GM10847 (cell line): ENCODE data around the gene USP9X.

Experiments used
- POLR2A ChIP-seq: IDR thresholded peaks from 2 replicates; pipeline ENCODE4 v1.6.1; 2011; ENCODE audit not compliant: insufficient read length; ENCODE audit errors: extremely low read depth

Gene USP9X

DNA sequence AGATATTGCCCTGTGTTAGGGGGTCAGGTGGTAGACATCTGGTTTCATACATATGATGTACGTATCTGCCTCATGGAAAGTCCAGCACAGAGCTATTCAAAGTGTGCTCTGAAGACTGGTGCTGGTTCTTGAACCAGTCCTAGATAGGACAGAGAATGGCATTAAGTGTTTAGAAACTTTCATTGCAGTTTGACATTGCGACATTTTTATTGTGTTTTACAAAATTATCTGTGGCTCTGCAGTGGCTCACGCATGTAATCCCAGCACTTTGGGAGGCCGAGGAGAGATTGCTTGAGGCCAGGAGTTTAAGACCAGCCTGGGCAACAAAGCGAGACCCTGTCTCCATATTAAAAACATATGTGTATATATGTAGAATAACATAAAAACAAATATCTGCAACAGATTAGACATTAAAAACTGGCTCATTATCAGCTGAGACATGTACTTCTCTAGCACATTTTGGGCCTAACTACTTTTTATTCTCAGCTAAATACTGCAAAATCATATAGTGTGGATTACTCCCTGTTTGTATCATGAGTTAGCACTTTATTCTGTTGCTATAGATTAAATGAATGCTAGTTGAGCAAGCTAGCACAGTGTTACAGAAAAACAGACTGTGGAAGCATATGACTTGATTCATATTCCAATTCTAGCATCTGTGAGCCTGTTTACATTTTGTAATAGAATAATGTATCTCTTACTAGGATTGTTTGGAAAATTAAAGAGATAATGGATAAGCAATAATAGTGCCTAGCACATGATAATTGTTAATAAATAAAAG lies 57.1 kb downstream of the USP9X start:
- no peak for TF ChIP-seq POLR2A

DNA sequence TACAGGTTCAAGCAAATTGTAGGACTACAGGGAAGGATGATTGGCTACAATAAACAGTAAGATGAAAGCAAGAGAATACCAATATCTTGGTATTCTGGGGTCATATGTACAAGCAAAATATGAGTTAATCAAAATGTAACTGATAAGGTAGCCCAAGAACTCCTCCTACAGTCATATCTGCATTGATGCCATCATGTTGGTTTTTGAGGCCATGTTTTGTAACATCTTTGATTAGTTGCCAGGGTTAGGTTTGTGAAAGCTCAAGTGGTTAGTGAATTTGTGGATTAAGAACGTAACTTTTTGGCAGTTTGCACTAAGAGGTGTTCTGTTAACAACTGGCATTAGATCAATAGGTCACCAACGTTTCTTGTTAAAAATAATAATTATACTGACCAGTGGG lies 59.6 kb downstream of the USP9X start:
- TF ChIP-seq POLR2A = no peak

DNA sequence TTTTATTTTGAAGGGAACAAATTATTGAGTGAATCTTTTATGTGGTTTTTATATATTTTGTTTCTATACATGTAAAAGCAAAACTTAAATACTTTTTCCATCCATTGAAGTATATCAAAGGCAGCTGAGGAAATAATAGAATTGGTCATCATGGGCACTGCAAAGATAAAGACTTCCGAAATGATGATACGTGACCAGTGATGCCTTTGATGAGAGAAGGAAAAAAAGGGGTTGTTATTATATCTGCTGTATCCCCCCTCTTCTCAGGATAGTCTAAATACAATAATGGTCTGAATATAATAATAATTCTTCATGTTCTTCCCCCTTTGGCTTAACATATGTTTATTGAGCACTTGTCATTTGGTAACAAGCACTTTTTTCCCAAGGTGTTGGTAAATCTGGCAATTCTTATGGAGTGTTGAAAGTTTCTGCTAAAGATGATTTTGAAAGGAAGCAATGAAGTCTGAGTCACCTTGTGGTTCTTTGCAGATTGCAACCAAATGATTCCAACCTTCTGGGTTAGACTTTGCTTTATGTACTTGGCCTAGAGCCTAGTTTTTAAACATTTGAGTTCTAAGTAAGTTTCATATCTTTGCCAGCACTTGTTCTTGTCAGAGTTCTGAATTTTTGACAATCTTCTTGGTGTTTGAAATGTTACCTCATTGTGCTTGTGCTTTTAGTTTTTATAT lies 60.8 kb downstream of the USP9X start:
- no peak for TF ChIP-seq POLR2A

DNA sequence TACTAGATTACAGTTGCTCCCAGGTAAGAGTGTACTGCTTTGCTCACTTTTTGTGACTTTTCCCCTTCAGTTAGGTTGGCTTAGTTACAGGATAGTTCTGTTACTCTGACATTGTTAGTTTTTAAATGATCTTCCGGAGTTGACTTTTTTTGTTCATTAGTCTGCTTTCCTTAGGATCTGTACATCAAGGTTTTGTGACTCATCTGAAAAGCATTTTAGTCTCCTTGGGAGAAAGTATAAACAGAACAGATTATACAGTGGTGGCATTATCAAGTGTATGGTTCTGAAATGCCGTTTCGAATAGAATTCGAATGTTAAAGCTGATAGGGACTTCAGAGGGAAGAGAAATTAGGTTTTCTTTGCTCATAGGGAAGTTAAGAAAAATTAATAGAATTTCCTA lies 63.3 kb downstream of the USP9X start:
- no peak for TF ChIP-seq POLR2A

DNA sequence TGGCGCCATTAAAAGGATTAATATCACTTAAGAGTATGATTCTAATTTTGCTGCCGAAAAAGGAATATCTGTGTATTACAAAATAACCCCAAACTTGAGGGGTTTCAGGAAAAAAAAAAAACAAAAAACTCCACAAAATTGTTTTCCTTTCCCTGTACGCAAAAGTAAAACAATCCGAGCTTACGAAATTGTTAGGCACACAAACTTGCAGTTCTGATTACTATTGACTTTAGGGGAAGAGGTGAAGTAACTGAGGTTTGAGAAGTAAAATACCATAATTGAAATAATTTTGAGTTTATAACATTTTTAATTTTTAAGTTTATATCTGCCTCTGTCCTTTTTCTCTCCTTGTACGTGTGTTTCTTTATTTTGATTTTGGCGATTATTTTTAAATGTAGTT lies 64.8 kb downstream of the USP9X start:
- no peak for TF ChIP-seq POLR2A

DNA sequence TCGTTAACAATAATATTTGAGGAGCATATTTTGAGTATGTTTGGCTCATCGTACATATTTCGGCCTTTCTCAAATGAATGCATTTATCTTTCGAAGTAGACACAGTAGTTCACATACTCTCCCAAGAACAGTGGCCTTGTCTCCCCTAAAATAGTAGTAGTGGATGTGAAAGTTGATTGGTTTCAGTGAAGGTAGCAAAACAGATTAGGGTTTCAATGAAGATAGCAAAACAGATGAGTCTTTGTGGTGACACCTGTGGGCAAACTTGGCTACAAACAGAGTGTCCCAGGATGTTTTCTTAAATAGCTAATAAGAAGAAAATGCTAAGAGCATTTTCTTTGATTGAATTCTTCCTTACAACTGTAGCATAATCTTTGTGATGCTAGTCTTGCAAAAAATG lies 67.0 kb downstream of the USP9X start:
- TF ChIP-seq POLR2A = no peak

DNA sequence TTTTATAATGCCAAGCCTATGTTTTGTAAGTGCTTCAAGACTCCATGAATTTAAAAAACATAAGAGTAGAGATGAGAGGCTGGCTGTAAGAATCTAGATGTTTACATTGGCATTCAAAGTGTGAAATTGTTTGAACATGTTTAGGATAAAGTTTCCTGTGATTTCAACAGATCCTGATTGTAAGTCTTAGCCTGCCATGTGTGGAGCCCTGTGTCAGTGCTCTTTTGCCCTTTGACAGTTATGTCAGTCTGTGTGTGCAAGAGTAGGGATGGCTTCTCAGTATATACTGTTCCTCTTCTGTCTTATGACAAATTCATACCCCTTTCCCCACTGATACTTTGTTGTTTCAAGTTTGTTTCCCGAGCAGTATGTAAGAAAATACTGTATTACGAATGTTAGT lies 68.2 kb downstream of the USP9X start:
- no peak for TF ChIP-seq POLR2A

DNA sequence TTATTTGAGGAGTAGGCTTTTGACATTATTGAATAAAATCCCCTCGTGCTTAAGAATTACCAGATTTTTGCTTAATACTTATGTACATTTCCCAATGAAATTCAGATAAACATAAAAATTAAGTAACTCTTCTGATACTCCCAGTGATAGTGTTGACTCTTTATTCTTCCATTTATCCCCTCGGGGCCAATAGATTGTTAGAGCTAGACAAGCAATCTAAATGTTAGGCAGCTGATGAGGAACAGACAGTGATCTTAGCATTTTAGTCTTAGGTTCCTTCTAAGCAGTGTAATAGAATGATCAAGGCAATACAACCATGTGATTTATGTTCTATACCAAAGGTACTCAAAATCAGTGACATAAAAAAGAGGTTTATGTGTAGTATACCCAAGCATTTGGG lies 68.7 kb downstream of the USP9X start:
- TF ChIP-seq POLR2A = no peak

DNA sequence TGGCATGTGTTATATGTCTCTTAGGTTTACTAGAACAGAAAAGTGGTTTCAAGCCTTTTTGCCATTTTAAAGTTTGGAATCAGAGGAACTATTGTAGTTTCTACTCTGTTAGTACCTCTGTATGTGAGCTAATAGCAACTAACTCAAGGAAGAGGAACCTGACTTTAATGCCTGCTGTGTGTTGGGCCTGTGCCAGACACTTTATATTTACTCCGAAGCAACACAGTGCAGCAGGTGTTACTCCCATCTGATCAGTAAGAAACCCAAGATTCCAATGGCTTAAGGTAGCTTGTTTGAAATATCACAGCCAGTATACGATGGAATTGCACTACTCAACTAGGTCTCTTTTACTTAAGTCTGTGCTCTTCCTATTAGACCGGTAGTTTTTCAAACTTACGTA lies 79.2 kb downstream of the USP9X start:
- TF ChIP-seq POLR2A = no peak

DNA sequence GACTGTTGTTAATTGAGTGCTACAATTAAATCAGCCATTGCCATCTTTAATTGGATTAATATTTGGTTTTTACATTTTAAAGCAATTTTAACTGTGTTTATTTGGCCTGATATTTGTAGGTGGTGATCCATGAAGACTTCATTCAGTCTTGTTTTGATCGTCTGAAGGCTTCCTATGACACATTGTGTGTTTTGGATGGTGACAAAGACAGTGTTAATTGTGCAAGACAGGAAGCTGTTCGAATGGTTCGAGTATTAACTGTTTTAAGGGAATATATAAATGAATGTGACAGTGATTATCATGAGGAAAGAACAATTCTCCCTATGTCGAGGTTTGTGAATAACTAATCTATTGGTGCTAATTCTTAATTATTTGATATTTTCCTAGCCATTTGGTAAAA lies 82.6 kb downstream of the USP9X start:
- no peak for TF ChIP-seq POLR2A

DNA sequence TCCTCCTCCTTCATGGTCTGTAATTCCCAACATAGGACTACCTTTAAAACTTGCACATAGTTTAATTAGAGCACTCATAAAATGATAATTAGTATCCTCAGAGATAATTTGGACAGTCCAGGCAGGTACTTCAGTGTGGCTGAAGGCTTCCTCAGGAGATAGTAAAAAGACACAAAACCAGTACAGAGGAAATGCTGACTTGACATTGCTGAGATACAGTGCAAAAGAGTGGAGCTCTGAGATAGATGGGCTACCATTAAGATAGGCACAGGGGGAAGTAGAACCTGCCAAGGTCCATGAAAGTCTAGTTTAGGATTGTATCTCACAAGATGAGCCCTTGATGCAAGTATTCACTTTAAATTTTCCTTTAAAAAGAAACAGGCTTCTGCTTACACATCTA lies 91.0 kb downstream of the USP9X start:
- no peak for TF ChIP-seq POLR2A

DNA sequence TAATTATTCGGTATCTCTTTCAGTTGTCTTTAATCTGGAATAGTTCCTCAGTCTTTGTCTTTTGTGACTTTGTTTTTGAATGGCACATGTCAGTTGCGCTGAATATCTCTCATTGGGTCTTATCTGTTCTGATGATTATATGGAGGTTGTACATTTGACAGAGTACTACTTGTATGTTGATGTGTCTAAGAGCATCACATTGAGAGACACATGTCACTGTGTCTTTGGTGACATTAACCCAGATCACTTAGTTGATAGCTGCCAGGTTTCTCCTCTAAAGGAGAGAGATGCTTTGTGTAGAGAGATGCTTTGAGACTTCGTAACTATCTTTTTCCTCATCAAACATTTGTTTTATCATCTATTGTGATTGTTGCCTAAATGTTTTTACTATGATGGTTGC lies 92.1 kb downstream of the USP9X start:
- TF ChIP-seq POLR2A = no peak

DNA sequence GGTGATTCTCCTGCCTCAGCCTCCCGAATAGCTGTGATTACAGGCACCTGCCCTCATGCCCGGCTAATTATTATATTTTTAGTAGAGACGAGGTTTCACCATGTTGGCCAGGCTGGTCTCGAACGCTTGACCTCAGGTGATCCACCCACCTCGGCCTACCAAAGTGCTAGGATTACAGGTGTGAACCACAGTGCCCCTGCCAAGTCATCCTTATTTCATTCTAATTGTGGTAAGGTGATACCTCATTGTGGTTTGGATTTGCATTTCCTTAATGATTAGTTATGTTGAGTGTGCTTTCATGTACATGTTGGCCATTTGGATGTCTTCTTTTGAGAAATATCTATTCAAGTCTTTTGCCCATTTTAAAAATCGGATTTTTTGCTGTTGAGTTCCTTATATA lies 93.0 kb downstream of the USP9X start:
- no peak for TF ChIP-seq POLR2A

DNA sequence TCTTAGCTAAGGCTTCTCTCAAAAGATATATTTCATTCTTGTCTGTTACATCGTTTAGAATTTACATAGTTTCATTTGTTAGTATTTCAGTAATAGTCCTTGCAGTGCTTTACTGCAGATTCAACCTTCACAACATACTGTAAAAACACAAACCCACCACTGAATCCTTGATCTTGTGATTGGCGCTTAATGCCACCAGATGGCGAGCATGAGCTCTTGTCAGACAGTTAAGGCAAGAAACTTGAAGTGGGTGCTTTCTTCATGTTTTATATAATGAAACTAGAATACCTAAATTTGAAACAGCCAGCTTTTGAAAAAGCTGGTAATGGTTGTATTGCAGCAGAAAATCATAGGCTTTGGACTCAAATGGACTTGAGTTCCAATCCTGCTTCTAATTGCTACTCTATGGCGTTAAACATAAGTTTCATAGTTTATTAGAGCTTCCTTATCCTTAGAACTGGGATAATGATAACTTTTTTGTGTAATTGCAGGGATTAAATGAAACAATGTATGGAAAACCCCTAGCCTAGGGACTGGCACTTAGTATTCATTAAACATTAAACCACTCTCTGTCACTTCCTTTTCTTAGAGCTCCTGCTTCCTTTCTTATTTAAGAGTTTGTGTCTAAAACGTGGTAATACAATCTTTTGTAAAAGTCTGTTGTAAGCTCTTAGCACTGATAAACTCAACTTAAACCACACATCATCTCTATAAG lies 95.1 kb downstream of the USP9X start:
- no peak for TF ChIP-seq POLR2A

DNA sequence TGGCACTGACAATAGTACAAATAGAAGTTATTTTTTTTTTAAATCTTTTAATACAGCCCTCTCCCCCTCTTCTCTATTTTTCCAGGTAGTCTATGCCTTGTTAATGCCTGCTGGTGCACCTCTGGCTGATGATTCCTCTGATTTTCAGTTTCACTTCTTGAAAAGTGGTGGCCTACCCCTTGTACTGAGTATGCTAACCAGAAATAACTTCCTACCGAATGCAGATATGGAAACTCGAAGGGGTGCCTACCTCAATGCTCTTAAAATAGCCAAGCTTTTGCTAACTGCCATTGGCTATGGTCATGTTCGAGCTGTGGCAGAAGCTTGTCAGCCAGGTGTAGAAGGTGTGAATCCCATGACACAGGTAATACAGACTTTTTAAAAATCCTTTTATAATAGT lies 99.1 kb downstream of the USP9X start:
- TF ChIP-seq POLR2A = no peak

DNA sequence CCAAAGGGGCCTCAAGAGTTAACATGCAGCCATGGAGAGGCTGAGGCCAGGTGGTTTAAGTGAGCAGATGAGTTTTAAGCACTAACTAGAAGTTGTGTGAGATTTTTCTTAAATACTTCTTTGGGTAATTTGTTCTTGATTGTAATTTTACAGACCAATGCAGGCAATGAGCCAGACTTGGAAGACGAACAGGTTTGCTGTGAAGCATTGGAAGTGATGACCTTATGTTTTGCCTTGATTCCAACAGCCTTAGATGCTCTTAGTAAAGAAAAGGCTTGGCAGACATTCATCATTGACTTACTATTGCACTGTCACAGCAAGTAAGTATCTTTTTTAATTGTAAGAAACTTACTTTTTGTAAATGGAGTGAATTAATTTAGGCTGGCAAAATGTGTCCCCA lies 103.9 kb downstream of the USP9X start:
- TF ChIP-seq POLR2A = no peak
